SJSA1 (cell line): ENCODE data around the gene NPM1. TPM values are rescaled to one million over a fixed set of nuclear protein-coding genes. Genes with fewer than 3 reads are reported as not detected.
A peak's percentile ranks its signal among the peaks of the same experiment; 100 is the strongest.
"Not testable (repeated sequence)": the region's sequence is repeated elsewhere in the genome, so short reads cannot be mapped to it uniquely, and the experiment has no call there.

Experiments
- DNase-seq, 2 experiments: peaks; one replicate each; pipeline ENCODE4 v3.0.0-alpha.2; 2015 to 2020; ENCODE audit warnings: low spot score in 2 of 2, low read depth in 1 of 2
- H3K27ac ChIP-seq: fragments of 250-450 bp; sonication (Bioruptor Pico); 2 replicates; pipeline ENCODE4 v1.5.1; 2020; ENCODE audit warnings: mild to moderate bottlenecking, moderate library complexity
- H3K27me3 ChIP-seq: fragments of 250-450 bp; sonication (Bioruptor Pico); replicated peaks from 2 replicates; pipeline ENCODE4 v1.5.1; 2020; ENCODE audit warnings: mild to moderate bottlenecking, moderate library complexity
- H3K36me3 ChIP-seq: fragments of 250-450 bp; sonication (Bioruptor Pico); 2 replicates; pipeline ENCODE4 v1.5.1; 2020; ENCODE audit warnings: mild to moderate bottlenecking
- H3K4me1 ChIP-seq: fragments of 250-450 bp; sonication (Bioruptor Pico); replicated peaks from 2 replicates; pipeline ENCODE4 v1.6.1; 2021; ENCODE audit warnings: mild to moderate bottlenecking
- H3K4me3 ChIP-seq: fragments of 250-450 bp; sonication (Bioruptor Pico); 2 replicates; pipeline ENCODE4 v1.5.1; 2020; ENCODE audit warnings: mild to moderate bottlenecking
- H3K9me3 ChIP-seq: fragments of 250-450 bp; sonication (Bioruptor Pico); replicated peaks from 2 replicates; pipeline ENCODE4 v1.5.1; 2020; ENCODE audit warnings: mild to moderate bottlenecking
- total RNA-seq: library from RNA; depleted of rRNA; stranded (reverse); fragments of >200 nt; shearing (Covaris generic); gene quantifications from 2 replicates; pipeline ENCODE4 v1.2.3, GENCODE V29; 2014

The NPM1 gene
- total RNA-seq, 1 experiment from 2014 or later, result 2,195 TPM

GRCh38 chr5:171391996-171392577 lies 4.4 kb downstream of the NPM1 start:
- Histone ChIP-seq H3K4me3 (no peak overlapping the region), H3K27me3 (no peaks in the 10 kb centered on the region), H3K4me1 (peaks cover 19% of the 10 kb centered on the region), H3K27ac (no peak overlapping the region), H3K9me3 (no peaks in the 10 kb centered on the region), H3K36me3 (peaks cover 94% of the 10 kb centered on the region)
- peak in 1 of 2 experiments; percentile 1 for DNase-seq

- H3K27me3 ChIP-seq, result no peaks in the 10 kb centered on the region
- H3K4me1 ChIP-seq, result peaks cover 17% of the 10 kb centered on the region
- H3K27ac ChIP-seq, result no peak overlapping the region
- DNase-seq, result no peak
- H3K36me3 ChIP-seq, result peaks cover 100% of the 10 kb centered on the region
- H3K4me3 ChIP-seq, result no peak overlapping the region
- no peaks in the 10 kb centered on the region for H3K9me3 ChIP-seq
Observed at GRCh38 chr5:171392585-171393159, 5.0 kb downstream of the NPM1 start.

- Histone ChIP-seq H3K36me3 (peaks cover 100% of the 10 kb centered on the region), H3K4me3 (no peak overlapping the region), H3K9me3 (no peaks in the 10 kb centered on the region), H3K4me1 (peaks cover 10% of the 10 kb centered on the region), H3K27me3 (no peaks in the 10 kb centered on the region), H3K27ac (no peak overlapping the region)
- no peak for DNase-seq
Observed at GRCh38 chr5:171395042-171395441, 7.4 kb downstream of the NPM1 start.

GRCh38 chr5:171396583-171396982 lies 8.9 kb downstream of the NPM1 start:
- not testable (repeated sequence) for H3K27ac ChIP-seq, H3K9me3 ChIP-seq, H3K4me1 ChIP-seq, H3K4me3 ChIP-seq, H3K27me3 ChIP-seq, DNase-seq
- peaks cover 100% of the 10 kb centered on the region for H3K36me3 ChIP-seq

GRCh38 chr5:171397190-171397589 lies 9.5 kb downstream of the NPM1 start:
- H3K4me3 ChIP-seq, result no peak overlapping the region
- DNase-seq, result no peak
- H3K9me3 ChIP-seq, result no peaks in the 10 kb centered on the region
- H3K4me1 ChIP-seq, result no peaks in the 10 kb centered on the region
- no peak overlapping the region for H3K27ac ChIP-seq
- H3K36me3 ChIP-seq, result peaks cover 98% of the 10 kb centered on the region
- H3K27me3 ChIP-seq, result no peaks in the 10 kb centered on the region

GRCh38 chr5:171397599-171397998 lies 9.9 kb downstream of the NPM1 start:
- no peaks in the 10 kb centered on the region for H3K9me3 ChIP-seq
- H3K4me3 ChIP-seq, result no peak overlapping the region
- H3K4me1 ChIP-seq, result no peaks in the 10 kb centered on the region
- peaks cover 94% of the 10 kb centered on the region for H3K36me3 ChIP-seq
- H3K27ac ChIP-seq, result no peak overlapping the region
- H3K27me3 ChIP-seq, result no peaks in the 10 kb centered on the region
- DNase-seq, result no peak

GRCh38 chr5:171398660-171399059 lies 11.0 kb downstream of the NPM1 start:
- not testable (repeated sequence) for H3K9me3 ChIP-seq, H3K27me3 ChIP-seq, H3K27ac ChIP-seq, H3K4me3 ChIP-seq, DNase-seq, H3K4me1 ChIP-seq
- peaks cover 83% of the 10 kb centered on the region for H3K36me3 ChIP-seq

GRCh38 chr5:171400169-171400568 lies 12.5 kb downstream of the NPM1 start:
- no peak for DNase-seq
- Histone ChIP-seq H3K27me3 (no peaks in the 10 kb centered on the region), H3K4me1 (no peaks in the 10 kb centered on the region), H3K9me3 (no peaks in the 10 kb centered on the region), H3K4me3 (no peak overlapping the region), H3K36me3 (peaks cover 74% of the 10 kb centered on the region), H3K27ac (no peak overlapping the region)

- Histone ChIP-seq H3K4me1 (no peaks in the 10 kb centered on the region), H3K4me3 (no peak overlapping the region), H3K27me3 (no peaks in the 10 kb centered on the region), H3K9me3 (no peaks in the 10 kb centered on the region), H3K27ac (no peak overlapping the region), H3K36me3 (peaks cover 74% of the 10 kb centered on the region)
- no peak for DNase-seq
Observed at GRCh38 chr5:171401167-171401947, 13.7 kb downstream of the NPM1 start.

GRCh38 chr5:171402751-171403150 lies 15.1 kb downstream of the NPM1 start:
- H3K36me3 ChIP-seq, result peaks cover 74% of the 10 kb centered on the region
- H3K27ac ChIP-seq, H3K4me1 ChIP-seq, DNase-seq, H3K27me3 ChIP-seq, H3K9me3 ChIP-seq, H3K4me3 ChIP-seq: not testable (repeated sequence)

- H3K27ac ChIP-seq, result no peak overlapping the region
- DNase-seq, result no peak
- peaks cover 74% of the 10 kb centered on the region for H3K36me3 ChIP-seq
- peaks cover 26% of the 10 kb centered on the region for H3K4me1 ChIP-seq
- H3K9me3 ChIP-seq, result no peaks in the 10 kb centered on the region
- no peak overlapping the region for H3K4me3 ChIP-seq
- H3K27me3 ChIP-seq, result no peaks in the 10 kb centered on the region
Observed at GRCh38 chr5:171405615-171406014, 18.0 kb downstream of the NPM1 start.

- peaks cover 31% of the 10 kb centered on the region for H3K4me1 ChIP-seq
- no peaks in the 10 kb centered on the region for H3K27me3 ChIP-seq
- no peaks in the 10 kb centered on the region for H3K9me3 ChIP-seq
- H3K27ac ChIP-seq, result no peak overlapping the region
- H3K36me3 ChIP-seq, result peaks cover 75% of the 10 kb centered on the region
- H3K4me3 ChIP-seq, result no peak overlapping the region
- DNase-seq, result no peak
Observed at GRCh38 chr5:171407234-171407633, 19.6 kb downstream of the NPM1 start.

- peaks cover 31% of the 10 kb centered on the region for H3K4me1 ChIP-seq
- peaks cover 96% of the 10 kb centered on the region for H3K36me3 ChIP-seq
- H3K27ac ChIP-seq, result no peak overlapping the region
- H3K4me3 ChIP-seq, result no peak overlapping the region
- DNase-seq, result no peak
- H3K9me3 ChIP-seq, result no peaks in the 10 kb centered on the region
- H3K27me3 ChIP-seq, result no peaks in the 10 kb centered on the region
Observed at GRCh38 chr5:171409164-171410136, 21.8 kb downstream of the NPM1 start.
